GM06990 (cell line): ENCODE data around the gene OR8G5.

Experiments
- DNase-seq: peaks from one replicate; pipeline ENCODE4 v3.0.0-alpha.2; 2011; ENCODE audit not compliant: insufficient read length; ENCODE audit errors: extremely low read depth
- H3K27me3 ChIP-seq: replicated peaks from 2 replicates; pipeline ENCODE4 v1.6.0; 2011; ENCODE audit warnings: low read length; ENCODE audit not compliant: control insufficient read depth, insufficient read depth
- H3K36me3 ChIP-seq: 2 replicates; pipeline ENCODE4 v1.5.1; 2011; ENCODE audit warnings: low read length; ENCODE audit not compliant: control insufficient read depth, insufficient read depth
- H3K4me3 ChIP-seq: replicated peaks from 2 replicates; pipeline ENCODE4 v1.5.1; 2011; ENCODE audit warnings: low read depth, mild to moderate bottlenecking, control low read depth, low read length
- CTCF ChIP-seq: IDR thresholded peaks from 2 replicates; pipeline ENCODE4 v1.5.1; 2011; ENCODE audit warnings: low read length, control low read depth, mild to moderate bottlenecking, inconsistent platforms; ENCODE audit not compliant: insufficient read depth, poor library complexity, severe bottlenecking

The OR8G5 gene

GRCh38 chr11:124277207-124277606 is 21.0 kb downstream of the OR8G5 start:
- TF ChIP-seq CTCF, result no peak
- H3K36me3 ChIP-seq, result no peaks in the 10 kb centered on the region
- no peak for DNase-seq
- H3K27me3 ChIP-seq, result no peaks in the 10 kb centered on the region; the same call in 1 of the 2 replicates
- H3K4me3 ChIP-seq, result no peak overlapping the region

DNA sequence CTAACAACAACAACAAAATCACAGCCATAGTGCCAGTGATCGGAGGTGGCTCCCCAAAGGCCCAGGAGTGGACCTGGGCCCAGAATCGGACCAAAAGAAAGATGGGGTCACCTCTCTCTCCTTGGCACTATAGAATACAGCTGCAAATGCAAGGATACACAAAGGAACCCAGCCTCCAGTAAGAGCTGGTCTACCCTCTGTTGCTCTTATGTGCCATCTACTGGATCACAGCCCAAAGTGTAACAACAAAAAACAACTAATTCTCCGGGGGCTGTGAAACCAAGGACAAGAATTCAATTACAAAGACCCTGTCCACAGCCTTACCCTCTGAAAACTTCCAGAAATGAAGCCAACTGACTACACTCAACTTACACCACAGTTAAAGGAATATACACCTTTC is 21.6 kb downstream of the OR8G5 start:
- no peak for DNase-seq
- H3K27me3 ChIP-seq, result no peaks in the 10 kb centered on the region; the same call in 1 of the 2 replicates
- H3K4me3 ChIP-seq, result no peak overlapping the region
- TF ChIP-seq CTCF, result peak; percentile 18
- H3K36me3 ChIP-seq, result no peaks in the 10 kb centered on the region

- no peak for TF ChIP-seq CTCF
- no peak for DNase-seq
- Histone ChIP-seq H3K4me3 (no peak overlapping the region), H3K27me3 (no peaks in the 10 kb centered on the region; the same call in 1 of the 2 replicates), H3K36me3 (no peaks in the 10 kb centered on the region)
Observed at GRCh38 chr11:124278261-124278660, 22.1 kb downstream of the OR8G5 start.

DNA sequence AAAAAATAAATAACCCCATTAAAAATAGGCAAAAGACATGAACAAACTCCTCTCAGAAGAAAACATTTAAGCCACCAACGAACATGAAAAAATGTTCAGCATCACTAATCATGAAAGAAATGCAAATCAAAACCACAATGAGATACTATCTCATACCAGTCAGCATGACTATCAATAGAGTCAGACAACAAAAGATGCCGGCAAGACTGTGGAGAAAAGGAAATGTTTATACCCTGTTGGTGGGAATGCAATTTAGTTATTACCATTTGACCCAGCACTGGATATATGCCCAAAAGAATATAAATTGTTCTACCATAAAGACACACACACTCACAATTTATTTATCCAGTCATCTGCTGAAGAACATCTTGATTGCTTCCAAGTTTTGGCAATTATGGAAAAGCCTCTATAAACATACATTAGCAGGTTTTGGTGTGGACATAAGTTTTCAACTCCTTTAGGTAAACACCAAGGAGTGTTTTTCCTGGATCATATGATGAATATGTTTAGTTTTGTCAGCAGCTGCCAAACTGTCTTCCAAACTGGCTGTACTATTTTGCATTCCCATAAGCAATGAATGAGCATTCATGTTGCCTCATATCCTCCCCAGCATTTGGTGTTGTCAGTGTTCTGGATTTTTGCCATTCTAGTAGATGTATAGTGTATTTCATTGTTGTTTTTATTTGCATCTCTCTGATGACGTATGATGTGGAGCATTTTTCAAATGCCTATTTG is 29.6 kb downstream of the OR8G5 start:
- Histone ChIP-seq H3K4me3 (no peak overlapping the region), H3K27me3 (no peaks in the 10 kb centered on the region), H3K36me3 (no peaks in the 10 kb centered on the region)
- DNase-seq, result no peak
- TF ChIP-seq CTCF, result no peak

- DNase-seq, result no peak
Observed at GRCh38 chr11:124294687-124295086, 38.5 kb downstream of the OR8G5 start.

More at GRCh38 chr11:124294687-124295086, 38.5 kb downstream of the OR8G5 start:
- H3K4me3 ChIP-seq, result no peak overlapping the region
- no peaks in the 10 kb centered on the region for H3K27me3 ChIP-seq
- TF ChIP-seq CTCF, result no peak
- H3K36me3 ChIP-seq, result no peaks in the 10 kb centered on the region
